Esophagus (tissue), 2 donors: ENCODE results near the gene GSTT2. TPM values are rescaled to one million over a fixed set of nuclear protein-coding genes. Genes with fewer than 3 reads are reported as not detected.

Experiments
- H3K27ac ChIP-seq, 2 donors: one replicate each; pipeline ENCODE4 v1.5.1; 2013; ENCODE audit warnings: low read depth in 2 of 2, mild to moderate bottlenecking in 2 of 2, inconsistent platforms in 1 of 2, low read length in 1 of 2, moderate library complexity in 1 of 2
- H3K27me3 ChIP-seq, 2 donors: one replicate each; pipeline ENCODE4 v1.6.1; 2013; ENCODE audit warnings: low read length in 2 of 2, control low read depth in 1 of 2, mild to moderate bottlenecking in 1 of 2; ENCODE audit not compliant: insufficient read depth in 2 of 2, control insufficient read depth in 1 of 2
- H3K36me3 ChIP-seq, 2 donors: one replicate each; pipeline ENCODE4 v1.6.1; 2013; ENCODE audit warnings: low read length in 1 of 2; ENCODE audit not compliant: control insufficient read depth in 2 of 2, insufficient read depth in 2 of 2
- H3K4me1 ChIP-seq, 2 donors: one replicate each; pipeline ENCODE4 v1.6.1; 2013; ENCODE audit warnings: low read length in 1 of 2; ENCODE audit not compliant: control insufficient read depth in 2 of 2, insufficient read depth in 2 of 2
- H3K4me3 ChIP-seq, 2 donors: one replicate each; pipeline ENCODE4 v1.5.1; 2013; ENCODE audit warnings: low read length in 2 of 2, mild to moderate bottlenecking in 2 of 2, low read depth in 1 of 2, moderate library complexity in 1 of 2
- H3K9me3 ChIP-seq, 2 donors: one replicate each; pipeline ENCODE4 v1.6.1; 2013; ENCODE audit warnings: mild to moderate bottlenecking in 2 of 2, low read depth in 1 of 2, low read length in 1 of 2, moderate library complexity in 1 of 2; ENCODE audit not compliant: control insufficient read depth in 2 of 2, insufficient read depth in 1 of 2
- polyA plus RNA-seq, 2 donors: library from polyadenylated mRNA; stranded (reverse); fragments of 200-250 nt; gene quantifications; one replicate each; pipeline ENCODE4 v1.2.3, GENCODE V29; 2013
- donor health status: healthy with polysubstance abuse.
- donor health status: Bipolar disorder and iron deficiency.

Gene GSTT2
- polyA plus RNA-seq, 2 donors: 0.11 to 0.92 TPM

DNA sequence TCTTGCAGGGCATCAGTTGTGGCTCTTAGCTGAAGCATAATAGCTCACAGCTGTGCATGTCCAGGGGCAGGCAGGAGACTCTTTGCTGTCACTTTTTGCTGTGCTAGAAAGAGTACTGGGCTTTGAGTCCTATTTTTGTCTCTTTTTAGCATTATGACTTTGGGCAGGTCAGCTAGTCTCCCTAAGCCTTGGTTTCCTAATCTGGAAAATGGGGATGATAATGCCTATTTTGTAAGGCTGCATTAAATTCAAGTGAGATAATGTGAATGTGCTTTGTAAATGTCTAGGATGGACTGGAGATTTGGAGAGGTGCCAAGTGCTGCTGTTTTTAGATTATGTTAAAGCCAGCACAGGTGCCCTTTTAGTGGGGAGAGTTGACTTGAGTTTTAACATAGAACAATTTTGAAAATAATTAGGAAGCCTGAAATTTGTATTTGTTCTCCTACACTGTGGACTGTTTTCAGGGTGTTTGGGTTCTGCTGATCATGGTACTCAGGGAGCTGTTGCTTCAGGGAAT, 50.3 kb downstream of the GSTT2 start:
- no peaks in the 10 kb centered on the region for H3K9me3 ChIP-seq
- H3K27me3 ChIP-seq: no peaks in the 10 kb centered on the region
- no peaks in the 10 kb centered on the region for H3K4me1 ChIP-seq
- H3K4me3 ChIP-seq: no peak overlapping the region
- H3K36me3 ChIP-seq: peaks cover 0 to 9% of the 10 kb centered on the region in 2 donors
- no peak overlapping the region for H3K27ac ChIP-seq

Other genes with a start within 250 kb of the GSTT2 start
- gene ZNF70, start 229.0 kb upstream of the GSTT2 start, polyA plus RNA-seq: under 1 TPM; 0.40 to 0.92 TPM
- gene VPREB3, start 225.7 kb upstream of the GSTT2 start, polyA plus RNA-seq: under 1 TPM; 0.45 to 0.98 TPM
- gene C22orf15, start 217.1 kb upstream of the GSTT2 start, polyA plus RNA-seq: under 1 TPM in 1 of 2 donors, not detected in 1; 0.14 TPM
- gene CHCHD10, start 212.2 kb upstream of the GSTT2 start, polyA plus RNA-seq: 100 to 1,000 TPM; 115 to 191 TPM
- gene MMP11, start 207.3 kb upstream of the GSTT2 start, polyA plus RNA-seq: under 1 TPM; 0.49 to 0.53 TPM
- 10 to 100 TPM; 32.1 to 51.6 TPM for gene SMARCB1, start 193.2 kb upstream of the GSTT2 start, polyA plus RNA-seq
- gene DERL3, start 141.1 kb upstream of the GSTT2 start, polyA plus RNA-seq: 1 to 10 TPM in 1 of 2 donors, under 1 TPM in 1; 0.58 to 1.1 TPM
- gene SLC2A11, start 122.3 kb upstream of the GSTT2 start, polyA plus RNA-seq: 1 to 10 TPM; 2.5 to 3.9 TPM
- 1,000 to 10,000 TPM in 1 of 2 donors, 100 to 1,000 TPM in 1; 706 to 1,271 TPM for gene MIF, start 85.8 kb upstream of the GSTT2 start, polyA plus RNA-seq
- gene GSTT2B, start 18.9 kb upstream of the GSTT2 start, polyA plus RNA-seq: 10 to 100 TPM in 1 of 2 donors, 1 to 10 TPM in 1; 2.8 to 74.1 TPM
- 1 to 10 TPM; 1.4 TPM for gene DDTL, start 13.2 kb upstream of the GSTT2 start, polyA plus RNA-seq
- gene DDT, start 5.7 kb upstream of the GSTT2 start, polyA plus RNA-seq: 100 to 1,000 TPM; 165 to 213 TPM
- not detected for gene GSTT4, start 25.3 kb downstream of the GSTT2 start, polyA plus RNA-seq
- gene CABIN1, start 31.2 kb downstream of the GSTT2 start, polyA plus RNA-seq: 10 to 100 TPM; 15.2 to 26.3 TPM
- 1 to 10 TPM in 1 of 2 donors, under 1 TPM in 1; 0.73 to 1.4 TPM for gene SUSD2, start 201.4 kb downstream of the GSTT2 start, polyA plus RNA-seq